GM21360 (cell line): Measurements from ENCODE around the gene SYT1.

Experiments
- ATAC-seq: cut with Tn5 transposase; IDR thresholded peaks from one replicate; pipeline ENCODE4 v1.9.1; 2021; ENCODE audit warnings: mild to moderate bottlenecking, moderate library complexity; ENCODE audit not compliant: unreplicated experiment

SYT1 gene

DNA sequence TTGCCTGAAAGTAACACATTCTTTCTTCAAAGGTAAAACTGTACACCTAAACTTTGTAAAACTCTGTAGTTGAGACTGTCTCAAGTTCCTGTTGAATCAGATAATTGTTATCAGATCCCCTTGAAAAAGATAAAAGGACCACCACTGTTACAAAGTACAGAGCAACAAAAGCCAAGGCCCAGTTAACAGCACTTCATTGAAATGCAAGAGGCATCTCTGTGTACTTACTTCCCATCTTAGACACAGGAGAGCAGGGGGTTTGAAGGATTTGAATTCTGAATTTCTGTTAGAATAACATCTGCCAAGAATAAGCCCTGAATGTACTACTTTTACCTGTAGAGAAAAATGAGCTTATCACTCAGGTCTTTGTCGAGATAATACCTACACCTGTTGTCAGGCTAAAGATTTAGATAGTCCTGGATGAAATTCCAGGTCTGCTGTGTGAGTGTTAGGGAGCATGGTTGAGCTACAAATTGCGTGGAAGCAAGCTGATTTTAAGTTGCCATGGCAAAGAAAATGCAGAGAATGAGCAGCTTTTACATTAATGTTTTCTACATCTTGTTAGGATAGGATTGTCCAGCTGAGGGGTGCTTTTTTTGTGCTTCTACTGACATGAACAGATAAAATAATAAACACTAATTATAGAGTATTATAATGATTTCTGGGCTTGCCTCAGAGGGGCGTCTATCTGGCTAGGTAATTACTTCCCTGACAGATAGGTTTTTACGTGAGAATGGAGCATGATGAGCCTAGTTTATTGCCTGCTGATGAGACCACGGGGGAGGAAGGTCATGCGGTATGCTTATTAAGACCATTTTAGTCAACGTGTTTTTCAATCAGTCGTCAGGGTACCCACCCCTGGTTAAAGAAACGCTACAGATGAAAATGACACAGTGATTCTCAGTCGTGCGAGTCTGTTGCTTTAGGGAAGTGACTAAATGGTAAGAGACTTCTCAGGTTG, 517.0 kb downstream of the SYT1 start:
- ATAC-seq = no peak

DNA sequence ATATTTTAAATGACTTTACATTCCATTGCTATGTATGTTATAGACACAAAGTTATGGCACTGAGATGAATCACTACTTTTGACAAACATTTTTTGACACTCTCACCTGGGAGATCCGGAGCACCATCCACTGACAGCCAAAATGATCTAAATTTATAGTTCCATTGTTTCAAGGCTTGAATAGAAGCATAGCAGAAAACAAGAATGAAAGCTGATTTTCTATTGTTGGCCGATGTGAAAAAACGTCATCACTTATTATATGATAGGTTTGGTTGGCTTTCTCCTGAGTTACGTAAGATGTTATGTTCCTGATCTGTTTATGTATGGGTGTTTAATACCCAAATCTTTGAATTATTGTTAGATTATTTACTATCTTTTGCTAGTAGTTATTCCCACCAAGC, 520.0 kb downstream of the SYT1 start:
- ATAC-seq = no peak

DNA sequence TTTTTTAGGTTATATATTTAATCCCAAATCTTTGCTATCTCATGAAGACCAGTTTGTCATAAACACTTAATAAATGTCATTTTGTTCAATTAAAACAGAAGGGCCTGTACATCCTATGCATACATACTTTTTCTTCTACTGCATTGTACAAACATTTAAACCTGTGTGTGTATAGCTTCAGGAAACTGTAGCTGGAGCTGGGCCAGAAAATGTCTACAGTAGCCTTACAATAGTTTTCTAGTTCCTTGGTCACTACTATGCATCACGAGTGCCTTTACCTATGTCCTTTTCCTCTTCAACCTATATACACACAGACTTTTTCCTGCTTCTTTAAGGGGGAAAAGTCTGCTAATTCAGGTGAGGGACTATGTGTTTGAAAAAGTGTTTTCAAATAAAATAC, 523.4 kb downstream of the SYT1 start:
- ATAC-seq = no peak

GRCh38 chr12:79393842-79394241, 529.3 kb downstream of the SYT1 start:
- ATAC-seq = no peak

- no peak for ATAC-seq
Observed at GRCh38 chr12:79397609-79398008, 533.0 kb downstream of the SYT1 start.

- ATAC-seq = no peak
Observed at GRCh38 chr12:79400481-79400880, 535.9 kb downstream of the SYT1 start.

DNA sequence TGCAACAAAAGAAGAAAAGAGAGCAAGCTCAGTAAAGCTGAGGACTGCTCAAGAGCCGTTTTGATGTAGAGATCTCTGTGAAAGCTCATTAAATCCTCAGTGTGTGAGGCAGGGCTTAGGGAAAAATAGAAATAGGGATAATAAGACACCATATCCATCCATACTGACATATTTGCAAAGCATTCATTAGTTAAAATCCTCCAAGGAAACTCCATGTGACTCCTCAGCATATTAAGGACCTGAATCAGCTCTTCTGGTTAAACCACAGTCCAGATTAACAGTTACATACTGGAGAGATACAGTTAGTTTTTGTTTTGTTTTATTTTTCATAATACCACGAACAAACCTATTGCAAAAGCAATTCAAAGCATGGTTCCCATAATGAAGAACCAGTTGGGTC, 538.0 kb downstream of the SYT1 start:
- no peak for ATAC-seq

- ATAC-seq = no peak
Observed at GRCh38 chr12:79406993-79407392, 542.4 kb downstream of the SYT1 start.

DNA sequence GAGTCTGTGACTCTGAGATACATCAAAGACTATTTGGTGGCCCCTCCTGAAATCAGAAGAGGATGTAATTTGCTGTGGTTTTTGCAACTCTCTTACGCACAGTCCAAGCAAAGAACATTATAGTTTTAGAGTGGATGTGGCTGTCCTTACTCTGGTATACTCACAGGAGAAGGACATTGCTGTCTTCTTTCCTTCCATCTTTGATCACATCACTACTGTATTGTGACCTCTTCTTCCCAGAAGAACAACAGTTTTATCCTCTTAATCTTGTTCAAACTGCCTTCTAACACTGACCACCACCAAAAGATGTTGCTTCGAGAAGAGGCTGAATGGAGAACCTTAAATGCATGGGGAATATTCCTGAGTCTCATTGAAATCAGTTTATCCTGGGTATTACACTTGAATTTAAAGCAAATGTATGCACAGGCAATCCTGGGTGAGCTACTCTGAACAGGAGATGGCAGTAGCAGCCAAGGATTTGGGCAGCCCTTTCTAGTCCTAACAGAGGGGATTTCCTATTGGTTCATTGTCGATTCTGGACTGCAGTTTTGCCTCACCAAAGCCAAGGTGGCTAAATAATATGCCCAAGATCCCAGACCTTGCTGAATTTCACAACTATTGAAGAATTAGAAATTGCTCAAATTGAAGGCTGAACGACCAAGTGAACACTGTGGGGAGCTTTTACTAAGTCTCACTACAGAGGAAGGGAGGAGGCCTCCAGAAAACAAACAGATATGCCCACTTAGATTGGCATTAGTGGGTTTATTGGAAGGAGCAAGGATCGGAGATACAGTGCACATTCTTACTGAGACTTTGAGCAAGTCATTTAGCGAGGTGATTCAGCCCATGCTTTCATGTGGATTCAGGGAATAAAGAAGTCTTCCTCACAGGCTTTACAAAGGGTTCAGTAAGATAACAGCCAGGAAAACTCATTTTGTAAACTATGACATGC, 543.4 kb downstream of the SYT1 start:
- peak; percentile 95 for ATAC-seq

DNA sequence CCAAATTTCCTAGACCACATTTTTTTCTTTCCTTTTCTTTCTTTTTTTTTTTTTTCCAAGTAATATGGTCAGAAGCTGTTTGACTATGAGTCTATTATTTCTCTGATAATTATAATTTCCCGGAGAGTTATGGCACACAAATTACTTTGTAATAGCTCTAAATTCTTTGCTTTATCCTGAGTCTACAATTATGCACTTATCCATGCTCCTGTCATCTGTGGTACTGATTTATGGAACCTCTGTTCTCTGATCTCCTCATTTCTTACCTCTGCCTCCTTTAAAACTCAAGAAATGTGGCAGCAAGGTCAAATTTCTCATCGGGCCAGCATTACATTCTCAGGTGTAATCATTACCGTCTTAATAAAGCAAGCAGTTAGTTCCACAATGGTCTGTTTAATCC, 544.1 kb downstream of the SYT1 start:
- ATAC-seq = no peak

GRCh38 chr12:79409562-79409961, 545.0 kb downstream of the SYT1 start:
- no peak for ATAC-seq

GRCh38 chr12:79411791-79412190, 547.2 kb downstream of the SYT1 start:
- no peak for ATAC-seq

DNA sequence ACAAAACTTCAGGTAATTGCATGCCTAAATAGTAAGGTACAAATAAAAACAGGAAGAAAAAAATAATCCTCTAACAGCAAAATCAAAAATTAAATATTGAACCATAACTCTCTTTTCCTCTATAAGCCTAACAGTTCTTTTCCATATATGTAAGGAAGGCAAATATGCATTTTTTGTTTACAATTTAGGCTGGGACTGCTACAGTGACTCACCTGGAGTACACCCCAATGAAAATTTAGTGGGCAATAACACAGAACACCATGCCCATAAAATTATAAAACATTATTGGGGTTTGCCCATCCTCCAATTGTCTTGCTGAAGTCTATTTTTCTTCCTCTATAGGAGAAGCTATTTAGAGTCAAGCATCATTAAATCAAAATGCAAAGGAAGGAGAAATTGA, 549.2 kb downstream of the SYT1 start:
- no peak for ATAC-seq

- ATAC-seq = no peak
Observed at GRCh38 chr12:79414252-79414651, 549.7 kb downstream of the SYT1 start.

DNA sequence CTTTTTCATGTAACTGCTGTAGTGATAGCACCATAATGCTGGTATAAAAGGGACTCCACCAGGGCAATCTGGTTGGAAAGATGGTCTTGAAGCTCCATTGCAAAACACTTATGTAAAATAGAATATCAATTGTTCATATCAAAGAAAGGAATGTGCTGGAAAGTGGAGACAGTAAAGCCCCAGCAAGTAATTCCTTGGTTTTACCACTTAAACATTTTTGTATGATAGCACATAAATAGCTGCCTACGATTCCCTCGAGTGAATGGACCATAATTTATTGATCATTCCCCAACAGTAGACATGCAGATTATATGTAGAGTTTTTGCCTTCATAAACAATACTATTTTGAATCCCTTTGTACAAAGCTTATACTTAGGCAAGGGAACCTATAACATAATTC, 550.7 kb downstream of the SYT1 start:
- no peak for ATAC-seq

DNA sequence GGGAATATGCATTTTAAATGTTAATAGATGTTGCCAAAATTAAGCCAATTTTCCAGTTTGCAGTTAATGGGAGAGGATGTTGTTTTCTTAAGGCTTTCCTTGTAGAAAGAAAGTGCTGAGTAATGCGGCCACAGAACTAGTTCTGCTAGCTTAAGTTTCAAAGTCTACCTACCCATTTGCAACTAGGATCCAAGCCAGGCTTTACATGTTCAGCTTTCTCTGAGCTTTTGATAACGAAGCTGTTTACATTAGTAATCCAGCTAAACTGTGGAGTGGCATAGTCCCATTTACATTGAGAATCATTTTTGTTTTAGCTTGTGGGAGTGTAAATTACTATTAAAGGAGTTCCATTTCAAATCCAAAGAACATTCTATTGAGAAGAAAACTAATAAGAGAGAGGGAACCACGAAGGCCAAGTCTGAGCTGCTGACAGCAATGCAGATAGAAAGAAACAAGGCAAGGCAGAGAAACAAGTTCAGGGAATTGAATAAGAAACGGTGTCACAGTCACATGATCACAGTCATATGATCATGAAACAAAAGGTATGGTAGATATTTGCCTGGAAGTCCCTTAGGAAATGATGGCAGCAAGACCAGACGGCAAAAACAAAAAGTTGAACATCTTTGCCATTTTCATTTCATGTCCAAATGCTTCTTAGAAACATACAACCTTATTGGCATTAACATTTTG, 551.3 kb downstream of the SYT1 start:
- ATAC-seq = no peak

GRCh38 chr12:79420146-79420618, 555.6 kb downstream of the SYT1 start:
- no peak for ATAC-seq

- ATAC-seq = no peak
Observed at GRCh38 chr12:79421236-79421740, 556.7 kb downstream of the SYT1 start.

DNA sequence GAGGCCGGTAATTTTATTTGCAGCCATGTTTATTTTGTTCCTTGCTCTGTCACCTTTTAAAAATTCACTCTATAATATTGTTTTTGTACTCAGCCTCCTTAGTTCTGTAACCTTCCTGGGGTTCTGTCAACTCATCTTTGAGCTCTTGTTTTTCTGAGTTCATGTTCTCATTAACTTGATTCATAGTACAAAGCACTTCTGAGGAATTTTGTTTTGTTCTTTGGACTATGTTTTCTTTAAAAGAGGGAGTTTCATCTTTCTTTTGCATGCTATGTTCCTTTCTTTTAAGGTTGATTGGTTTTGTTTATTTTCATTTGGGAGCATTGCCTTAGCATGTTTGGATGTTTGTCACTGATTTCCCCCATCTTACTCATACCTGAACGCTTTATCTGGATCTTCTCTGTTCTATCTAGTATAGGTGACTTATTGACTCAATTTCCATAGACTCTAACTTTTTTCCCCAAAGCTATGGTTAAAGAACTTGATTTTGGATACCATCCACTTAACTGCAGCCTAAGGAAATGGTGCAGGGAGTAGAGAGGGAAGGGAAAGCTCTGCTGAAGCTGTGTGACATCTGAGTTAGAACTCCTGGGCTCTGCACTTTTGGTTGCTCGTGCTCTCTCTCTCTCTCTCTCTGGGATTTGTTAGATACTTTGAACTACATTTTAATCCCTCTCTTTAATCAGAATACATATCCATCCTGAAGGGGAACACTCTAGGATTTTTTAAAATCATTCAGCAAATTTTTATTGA, 557.7 kb downstream of the SYT1 start:
- no peak for ATAC-seq

- no peak for ATAC-seq
Observed at GRCh38 chr12:79423560-79423959, 559.0 kb downstream of the SYT1 start.
